ENCODE data around the gene LAMB4.

Gene LAMB4, protein sequence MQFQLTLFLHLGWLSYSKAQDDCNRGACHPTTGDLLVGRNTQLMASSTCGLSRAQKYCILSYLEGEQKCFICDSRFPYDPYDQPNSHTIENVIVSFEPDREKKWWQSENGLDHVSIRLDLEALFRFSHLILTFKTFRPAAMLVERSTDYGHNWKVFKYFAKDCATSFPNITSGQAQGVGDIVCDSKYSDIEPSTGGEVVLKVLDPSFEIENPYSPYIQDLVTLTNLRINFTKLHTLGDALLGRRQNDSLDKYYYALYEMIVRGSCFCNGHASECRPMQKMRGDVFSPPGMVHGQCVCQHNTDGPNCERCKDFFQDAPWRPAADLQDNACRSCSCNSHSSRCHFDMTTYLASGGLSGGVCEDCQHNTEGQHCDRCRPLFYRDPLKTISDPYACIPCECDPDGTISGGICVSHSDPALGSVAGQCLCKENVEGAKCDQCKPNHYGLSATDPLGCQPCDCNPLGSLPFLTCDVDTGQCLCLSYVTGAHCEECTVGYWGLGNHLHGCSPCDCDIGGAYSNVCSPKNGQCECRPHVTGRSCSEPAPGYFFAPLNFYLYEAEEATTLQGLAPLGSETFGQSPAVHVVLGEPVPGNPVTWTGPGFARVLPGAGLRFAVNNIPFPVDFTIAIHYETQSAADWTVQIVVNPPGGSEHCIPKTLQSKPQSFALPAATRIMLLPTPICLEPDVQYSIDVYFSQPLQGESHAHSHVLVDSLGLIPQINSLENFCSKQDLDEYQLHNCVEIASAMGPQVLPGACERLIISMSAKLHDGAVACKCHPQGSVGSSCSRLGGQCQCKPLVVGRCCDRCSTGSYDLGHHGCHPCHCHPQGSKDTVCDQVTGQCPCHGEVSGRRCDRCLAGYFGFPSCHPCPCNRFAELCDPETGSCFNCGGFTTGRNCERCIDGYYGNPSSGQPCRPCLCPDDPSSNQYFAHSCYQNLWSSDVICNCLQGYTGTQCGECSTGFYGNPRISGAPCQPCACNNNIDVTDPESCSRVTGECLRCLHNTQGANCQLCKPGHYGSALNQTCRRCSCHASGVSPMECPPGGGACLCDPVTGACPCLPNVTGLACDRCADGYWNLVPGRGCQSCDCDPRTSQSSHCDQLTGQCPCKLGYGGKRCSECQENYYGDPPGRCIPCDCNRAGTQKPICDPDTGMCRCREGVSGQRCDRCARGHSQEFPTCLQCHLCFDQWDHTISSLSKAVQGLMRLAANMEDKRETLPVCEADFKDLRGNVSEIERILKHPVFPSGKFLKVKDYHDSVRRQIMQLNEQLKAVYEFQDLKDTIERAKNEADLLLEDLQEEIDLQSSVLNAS (N-terminal part only)

DNA sequence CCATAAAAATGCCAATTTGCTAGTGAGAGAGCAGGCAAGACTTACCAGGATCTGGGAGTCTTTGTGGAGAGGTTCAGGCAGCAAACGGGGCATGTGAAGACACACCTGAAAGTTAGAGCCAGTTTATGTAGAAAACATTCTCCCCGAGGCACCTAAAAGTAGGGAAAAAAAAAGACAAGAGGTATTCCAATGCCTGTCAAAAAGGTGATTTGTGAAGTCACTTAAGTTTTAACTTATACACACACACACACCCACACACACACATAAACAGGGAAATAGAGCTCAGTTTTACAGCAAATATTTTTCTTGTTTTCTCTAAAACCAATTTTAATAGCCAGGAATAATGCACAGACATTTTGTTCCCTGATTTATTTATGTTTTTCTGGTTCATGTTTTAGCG, at the start of gene LAMB4:
TSS of gene LAMB4 (minus strand) at position 101 of the 400 bp plus-strand sequence. CDS start 7,197 bp downstream, outside the sequence.
- DNase-seq (ENCODE audit: low spot score) = no peak

DNA sequence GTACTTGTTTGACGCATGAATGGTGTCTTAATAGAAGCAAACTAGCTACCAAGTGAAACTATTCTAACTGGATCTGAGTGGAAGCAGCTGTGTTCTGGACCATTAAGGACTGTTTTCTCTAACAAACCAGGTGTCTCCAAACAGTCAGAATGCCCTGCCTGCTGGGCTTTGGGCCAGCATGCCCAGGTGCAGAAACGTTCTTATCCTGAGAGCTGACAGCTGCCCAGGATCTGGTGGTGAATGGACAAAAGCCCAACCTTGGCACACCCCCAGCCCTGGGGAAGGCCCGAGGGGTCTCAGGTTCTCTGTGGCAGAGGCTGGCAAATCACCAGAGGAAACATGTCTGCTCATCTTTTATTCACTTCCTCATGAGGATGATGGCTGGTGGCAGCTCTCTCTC, 48.2 kb upstream of the LAMB4 start:
- DNase-seq (ENCODE audit: low spot score) = no peak

DNA sequence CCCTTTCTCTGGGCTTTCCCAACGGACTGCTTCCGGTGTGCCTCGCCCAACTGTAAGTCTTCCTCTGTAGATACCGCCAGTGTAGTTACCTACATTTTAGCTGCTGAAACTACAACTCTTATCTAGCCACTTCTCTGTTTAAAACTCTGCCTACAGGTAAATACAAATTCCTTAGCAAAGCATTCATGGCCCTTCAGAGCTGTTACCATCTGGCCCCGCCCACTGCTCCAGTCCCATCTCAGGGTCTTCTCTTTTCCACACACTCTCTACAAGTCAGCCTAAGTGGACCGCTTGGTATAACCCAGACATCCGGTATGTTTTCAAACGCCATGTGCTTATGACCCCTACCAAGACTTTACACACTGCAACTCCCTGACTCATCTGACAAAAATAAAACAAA, 41.0 kb upstream of the LAMB4 start:
- no peak for DNase-seq (ENCODE audit: low spot score)

DNA sequence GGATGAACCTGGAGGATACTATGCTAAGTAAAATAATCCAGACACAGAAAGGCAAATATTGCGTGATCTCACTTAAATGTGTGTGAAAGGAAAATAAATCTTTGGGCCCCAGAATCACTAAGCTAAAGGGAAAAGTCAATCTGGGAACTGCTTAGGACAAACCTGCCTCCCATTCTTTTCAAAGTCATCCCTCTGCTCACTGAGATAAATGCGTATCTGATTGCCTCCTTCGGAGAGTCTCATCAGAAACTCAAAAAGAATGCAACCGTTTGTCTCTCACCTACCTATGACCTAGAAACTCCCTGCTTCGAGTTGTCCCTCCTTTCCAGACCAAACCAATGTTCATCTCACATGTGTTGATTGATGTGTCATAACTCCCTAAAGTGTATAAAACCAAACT, 40.1 kb upstream of the LAMB4 start:
- no peak for DNase-seq (ENCODE audit: low spot score)

DNA sequence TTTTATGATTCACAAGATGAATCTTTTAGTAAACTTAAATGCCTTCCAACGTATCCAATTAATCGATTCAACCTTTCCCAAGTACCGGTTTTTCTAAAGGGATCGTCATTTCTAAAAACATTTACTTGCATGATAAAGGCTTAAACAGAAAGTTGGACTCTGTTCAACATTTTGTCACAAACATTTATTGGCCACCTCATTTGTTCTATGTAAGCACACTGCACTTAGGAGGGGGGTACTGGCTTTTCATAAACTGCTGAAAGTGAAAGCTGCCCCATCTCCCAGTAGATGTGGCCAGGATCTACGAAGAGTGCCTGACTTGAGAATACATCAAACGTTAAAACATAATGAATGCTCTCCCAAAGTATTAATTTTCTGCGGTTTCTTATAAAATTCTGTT, 37.3 kb upstream of the LAMB4 start:
- no peak for DNase-seq (ENCODE audit: low spot score)

DNA sequence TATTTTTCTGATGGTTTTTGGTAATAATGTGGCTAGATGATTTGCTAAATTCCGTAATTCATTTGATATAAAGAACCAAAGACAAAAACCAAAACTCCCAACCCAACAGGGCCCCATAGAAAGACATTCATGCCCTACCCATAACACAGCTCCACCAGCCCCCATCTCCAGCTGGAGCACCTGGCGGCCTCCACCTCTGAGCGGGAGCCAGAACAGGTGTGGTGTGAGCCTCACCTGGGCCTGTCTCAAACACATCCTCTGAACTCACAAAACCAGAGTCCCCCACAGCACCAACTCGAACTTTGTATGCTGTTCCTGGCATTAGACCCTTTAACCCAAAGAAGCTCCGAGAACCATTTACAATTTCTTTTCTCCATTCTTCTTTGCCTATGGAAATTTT, 36.5 kb upstream of the LAMB4 start:
- DNase-seq (ENCODE audit: low spot score) = no peak

DNA sequence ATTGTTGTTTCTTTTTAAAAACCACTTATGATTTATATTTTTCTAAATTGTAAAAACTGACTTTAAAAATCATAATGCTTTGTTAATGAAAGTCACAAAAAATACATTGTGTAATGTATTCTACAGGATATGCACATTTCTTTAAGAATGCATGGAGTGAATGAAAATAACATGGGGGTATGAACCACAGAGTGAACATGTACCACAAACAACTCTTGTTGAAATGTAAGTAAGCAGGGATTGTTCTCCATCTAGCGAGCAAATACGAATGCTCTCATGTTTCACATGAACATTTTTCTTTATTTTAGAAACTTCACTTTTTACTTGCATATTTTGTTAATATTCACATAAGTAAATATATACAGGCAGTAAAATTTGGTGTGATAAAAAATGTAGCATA, 35.6 kb upstream of the LAMB4 start:
- no peak for DNase-seq (ENCODE audit: low spot score)

DNA sequence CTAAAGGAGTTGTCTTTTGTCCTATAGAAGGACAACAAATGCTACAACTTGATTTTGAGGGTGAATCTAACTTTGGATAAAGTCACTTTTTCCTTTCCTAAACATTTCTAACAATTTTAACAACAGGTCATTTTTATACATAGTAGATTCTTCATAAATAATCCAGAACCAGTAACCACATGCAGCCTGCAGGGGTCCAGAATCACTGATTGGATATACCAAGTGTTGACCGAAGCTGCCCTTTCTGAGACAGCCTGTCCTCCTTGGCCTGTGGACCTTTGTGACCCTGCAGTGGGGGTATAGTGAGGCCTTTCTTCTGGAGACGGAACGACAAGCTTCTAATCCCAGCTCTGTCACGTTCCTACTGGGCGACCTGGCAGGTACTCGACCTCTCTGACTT, 34.8 kb upstream of the LAMB4 start:
- no peak for DNase-seq (ENCODE audit: low spot score)

DNA sequence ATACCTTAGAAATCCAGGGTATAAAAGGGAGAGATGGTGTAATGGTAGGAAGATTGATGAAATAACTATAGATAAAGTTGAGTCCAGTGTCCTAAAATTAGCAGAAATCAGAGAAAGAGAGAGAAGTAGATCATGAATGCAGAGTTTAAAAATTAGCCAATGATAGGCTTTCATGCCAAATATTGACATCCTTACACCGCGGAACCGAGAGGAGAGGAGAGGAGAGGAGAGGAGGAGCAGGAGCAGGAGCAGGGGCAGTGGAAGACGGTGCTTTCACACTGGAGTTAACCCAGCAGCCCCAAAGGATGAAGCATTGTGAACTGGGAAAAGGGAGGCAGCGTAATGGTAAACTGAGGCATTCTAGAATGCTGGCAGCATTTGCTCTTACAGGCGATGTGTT, 34.2 kb upstream of the LAMB4 start:
- no peak for DNase-seq (ENCODE audit: low spot score)

DNA sequence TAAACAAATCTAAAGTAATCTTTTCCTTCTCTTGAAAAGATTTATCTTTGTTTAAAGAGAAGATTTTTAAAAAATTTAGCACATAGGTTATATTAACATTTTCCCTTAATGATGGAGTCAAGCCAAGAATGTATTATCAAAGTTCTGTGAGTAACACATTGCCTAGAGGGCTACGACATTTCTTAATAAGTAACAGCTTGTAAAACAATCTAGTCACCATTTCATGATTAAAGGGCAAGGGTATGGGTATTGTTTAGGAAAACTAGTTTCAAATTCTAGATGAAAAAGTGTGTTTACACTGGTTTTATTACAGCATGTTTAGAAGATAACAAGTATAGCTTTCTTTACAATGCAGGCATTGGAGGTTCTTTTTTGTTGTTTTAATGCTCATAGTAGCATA, 28.6 kb upstream of the LAMB4 start:
- DNase-seq (ENCODE audit: low spot score) = no peak

DNA sequence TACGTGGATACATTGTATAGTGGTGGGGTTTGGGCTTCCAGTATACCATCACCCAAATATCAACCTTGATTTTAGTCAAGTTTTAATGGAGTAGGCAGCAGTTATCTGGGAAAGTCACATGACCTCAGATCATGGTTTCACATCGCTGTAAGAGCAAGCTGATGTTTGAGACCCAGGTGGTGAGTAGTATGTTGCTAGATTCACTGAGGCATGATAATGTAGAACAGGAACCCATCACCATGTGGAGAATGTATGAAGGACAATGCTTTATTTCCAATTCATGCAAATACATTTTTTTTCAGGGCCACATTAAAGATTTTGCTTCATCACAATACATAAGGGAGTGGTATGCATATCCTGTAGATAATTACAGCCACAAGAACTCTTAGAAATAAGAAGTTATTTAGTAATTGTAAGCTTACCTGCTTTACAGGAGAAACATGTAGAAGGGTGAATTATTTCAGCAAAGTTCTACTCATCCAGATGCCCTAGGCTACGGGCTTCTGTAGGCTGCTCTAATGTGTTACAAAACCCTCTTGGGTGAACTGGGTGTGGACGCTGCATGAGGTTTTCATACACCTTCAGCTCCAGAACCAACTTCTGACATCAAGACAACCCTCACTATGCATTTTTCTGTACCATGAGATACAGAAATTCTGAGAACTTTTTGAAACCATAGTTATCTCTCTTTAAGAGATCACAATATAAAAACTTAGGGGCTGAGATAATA, 27.6 kb upstream of the LAMB4 start:
- DNase-seq (ENCODE audit: low spot score) = no peak

DNA sequence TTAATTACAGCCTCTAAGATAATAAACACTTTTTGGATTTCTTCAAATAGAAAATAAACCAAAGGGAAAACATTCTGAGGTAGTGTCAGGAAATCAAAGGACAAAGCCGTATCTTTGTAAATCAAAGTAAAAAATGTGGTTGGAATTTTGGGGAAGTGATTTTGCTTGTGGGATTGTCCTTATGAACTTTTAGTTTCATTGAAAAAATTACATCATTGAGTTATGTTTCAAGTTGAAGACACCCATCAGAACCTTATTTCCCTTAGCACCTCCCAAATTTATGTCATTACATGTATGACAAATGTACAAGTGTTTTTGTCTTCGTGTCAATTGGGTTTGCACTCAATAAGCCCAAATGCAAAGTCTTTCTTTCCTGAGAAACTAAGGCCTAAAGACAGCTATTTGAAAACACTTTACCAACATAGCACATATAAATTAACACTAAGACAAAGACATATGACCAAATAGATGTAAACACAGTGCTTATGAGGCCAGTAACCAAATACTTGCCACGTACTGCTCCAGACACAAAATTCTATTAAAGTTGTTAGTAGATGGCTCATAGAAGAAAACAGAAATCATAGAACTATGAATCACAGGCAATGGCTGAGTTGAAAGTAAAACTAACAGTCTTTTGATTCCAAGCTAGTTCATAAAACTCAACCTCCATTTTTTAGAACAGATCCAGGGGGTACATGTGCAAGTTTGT, 26.9 kb upstream of the LAMB4 start:
- DNase-seq (ENCODE audit: low spot score) = no peak

DNA sequence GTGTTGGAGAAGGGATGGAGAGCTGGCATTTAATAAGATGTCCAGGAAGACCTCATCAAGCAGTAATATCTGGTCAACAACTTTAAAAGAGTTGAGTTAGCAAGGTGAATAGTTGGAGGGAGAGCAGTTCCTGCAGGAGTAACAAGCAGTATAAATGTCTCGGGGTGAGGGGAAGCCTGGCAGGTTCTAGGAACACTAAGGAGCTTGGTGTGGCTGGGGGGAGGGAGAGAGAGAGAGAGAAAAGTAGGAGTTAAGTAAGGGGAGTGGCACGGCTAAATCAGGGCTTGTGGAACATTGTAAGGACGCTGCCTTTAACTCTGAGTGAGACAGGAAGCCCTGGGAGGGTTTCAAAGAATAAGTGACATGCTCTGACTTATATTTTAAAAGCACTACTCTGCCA, 22.0 kb upstream of the LAMB4 start:
- DNase-seq (ENCODE audit: low spot score) = no peak

DNA sequence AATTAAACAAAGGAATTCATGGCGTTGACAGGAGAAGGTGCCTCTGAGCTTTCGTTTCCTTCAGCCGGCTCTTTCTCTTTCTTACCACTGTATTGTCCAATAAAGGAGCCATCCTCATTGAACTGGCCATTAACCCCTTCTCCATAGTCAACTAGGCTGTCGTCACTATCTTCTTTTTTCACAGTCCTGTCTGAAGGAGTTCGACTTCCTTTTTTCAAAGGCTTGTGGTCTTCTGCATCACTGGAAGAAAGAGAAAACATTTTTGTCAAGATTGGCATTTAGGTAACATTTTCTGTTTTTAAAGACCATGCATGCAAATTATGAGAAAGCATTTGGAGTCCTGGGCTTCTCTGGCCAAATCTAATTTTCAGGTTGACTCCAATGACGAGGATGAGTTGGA, 19.7 kb upstream of the LAMB4 start:
- no peak for DNase-seq (ENCODE audit: low spot score)

DNA sequence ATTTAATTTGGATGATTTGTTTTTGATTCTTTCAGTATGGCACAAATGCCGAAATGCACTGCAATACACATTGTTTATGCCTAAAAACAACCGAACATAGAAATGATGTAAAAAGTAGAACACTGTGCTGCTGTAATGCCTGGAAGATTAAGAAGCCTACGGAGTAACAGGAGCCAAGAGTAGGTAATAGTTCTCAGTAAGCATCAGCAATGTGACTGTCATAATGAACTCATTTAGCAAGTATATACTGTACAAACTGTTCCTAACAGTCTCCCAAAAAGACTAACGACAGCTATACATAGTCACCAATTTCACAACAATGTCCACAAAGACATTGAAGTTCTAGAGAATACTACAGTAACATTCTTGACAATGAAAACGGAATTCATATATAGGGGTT, 19.0 kb upstream of the LAMB4 start:
- no peak for DNase-seq (ENCODE audit: low spot score)

DNA sequence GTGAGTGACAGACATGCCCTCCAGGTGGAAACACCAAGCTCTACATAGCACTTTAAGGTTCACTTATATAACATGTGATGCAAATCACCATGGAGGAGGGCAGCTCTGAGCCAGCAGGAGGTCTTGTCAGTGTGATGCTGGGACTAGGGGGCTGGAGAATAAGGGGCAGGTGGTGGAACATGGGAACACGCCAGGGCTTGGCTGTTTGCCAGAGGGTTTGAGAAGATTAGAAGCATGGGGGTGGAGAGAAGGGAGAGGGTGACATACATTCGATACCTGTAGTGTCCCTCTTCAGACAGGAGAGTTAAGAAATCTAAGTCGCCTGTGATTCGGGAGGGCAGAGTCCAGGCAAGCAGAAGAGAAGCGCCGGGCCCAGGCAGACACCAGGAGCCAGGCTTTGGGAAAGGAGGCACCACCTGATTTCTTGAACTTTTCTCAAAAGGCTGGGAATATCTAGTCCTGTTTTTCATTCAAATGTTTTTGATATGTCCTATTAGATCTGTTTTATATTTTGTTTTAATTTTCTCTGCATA, 16.9 kb upstream of the LAMB4 start:
- DNase-seq (ENCODE audit: low spot score) = no peak

DNA sequence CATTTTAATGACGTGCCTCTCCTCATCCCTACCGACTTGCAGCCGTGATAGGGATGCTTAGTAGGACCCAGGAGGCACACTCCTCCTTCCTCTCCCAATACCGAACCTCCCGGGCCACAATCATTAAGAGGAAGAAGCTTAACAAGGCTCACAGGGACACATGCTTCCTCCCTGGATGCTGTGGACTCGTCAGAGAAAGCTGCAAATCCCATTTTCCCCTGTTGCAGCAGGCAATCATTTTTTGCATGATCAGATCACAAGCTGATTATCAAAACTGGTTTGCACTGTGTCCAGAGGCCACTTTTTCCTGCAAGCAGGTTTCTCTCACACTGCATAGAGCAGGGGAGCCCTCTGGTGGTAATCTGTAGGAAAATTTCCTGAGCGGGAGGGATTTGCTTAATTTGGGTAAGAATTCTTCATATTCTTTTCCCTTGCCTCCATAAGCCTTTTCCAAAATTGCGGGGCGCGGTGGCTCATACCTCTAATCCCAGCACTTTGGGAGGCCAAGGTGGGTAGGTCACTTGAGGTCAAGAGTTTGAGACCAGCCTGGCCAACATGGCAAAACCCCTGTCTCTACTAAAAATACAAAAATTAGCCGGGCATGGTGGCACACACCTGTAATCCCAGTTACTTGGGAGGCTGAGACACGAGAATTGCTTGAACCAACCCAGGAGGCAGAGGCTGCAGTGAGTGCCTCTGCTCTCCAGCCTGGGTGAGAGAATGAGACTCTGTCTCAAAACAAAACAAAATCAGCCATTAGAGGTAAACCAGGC, 16.1 kb upstream of the LAMB4 start:
- peak; percentile 54 for DNase-seq (ENCODE audit: low spot score)

DNA sequence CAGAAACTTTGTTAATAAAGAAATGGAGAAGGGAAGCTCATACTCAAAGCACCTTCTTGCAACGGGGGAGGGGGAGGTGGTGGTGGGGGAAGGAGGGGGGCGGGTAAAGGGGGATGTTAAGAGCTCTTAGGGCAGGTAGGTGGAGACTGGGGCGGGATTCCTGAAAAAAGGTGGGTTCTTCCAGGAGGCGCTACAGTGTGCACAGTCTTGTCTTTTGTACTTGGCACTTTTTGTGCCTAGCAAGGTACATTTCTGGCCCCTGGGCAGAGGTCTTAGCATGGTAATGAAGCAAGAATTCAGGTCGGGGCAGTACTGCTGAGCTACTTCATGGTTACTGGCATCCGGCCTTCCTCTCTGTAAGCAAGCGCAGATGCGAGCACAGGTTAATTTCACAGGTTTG, 15.2 kb upstream of the LAMB4 start:
- no peak for DNase-seq (ENCODE audit: low spot score)

DNA sequence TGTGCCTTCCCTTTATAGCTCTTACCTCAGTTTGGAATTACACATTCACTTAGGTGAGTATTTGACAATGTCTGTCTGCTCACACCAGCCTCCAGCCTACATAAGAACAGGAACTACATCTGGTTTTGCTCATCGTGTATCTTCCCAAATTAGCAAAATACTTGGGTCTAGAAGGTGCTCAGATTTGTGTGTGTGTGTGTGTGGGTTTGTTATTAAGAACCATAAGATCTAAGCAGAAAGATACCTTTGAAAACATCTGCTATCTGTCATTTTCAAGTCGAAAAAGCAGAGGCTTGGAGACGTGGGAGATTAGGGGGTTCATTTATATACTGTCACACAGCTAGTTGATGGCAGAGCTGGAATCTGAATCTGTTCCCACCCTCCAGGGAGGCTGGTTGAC, 14.8 kb upstream of the LAMB4 start:
- no peak for DNase-seq (ENCODE audit: low spot score)
